Mucosa of descending colon (tissue), 3 donors: Measurements from ENCODE around the gene DNAH12. TPM values are rescaled to one million over a fixed set of nuclear protein-coding genes. Genes with fewer than 3 reads are reported as not detected.

ENCODE experiments used
- ATAC-seq: fragments of 200-7000 bp; cut with Tn5 transposase; one replicate; pipeline ENCODE4 v1.9.1; 2020; ENCODE audit warnings: mild to moderate bottlenecking, moderate library complexity
- DNase-seq, 3 donors: peaks; one replicate each; pipeline ENCODE4 v3.0.0-alpha.2; 2020
- H3K36me3 ChIP-seq: fragments of 200-600 bp; one replicate; pipeline ENCODE4 v1.8.0; 2021; ENCODE audit warnings: low read depth, mild to moderate bottlenecking
- H3K4me1 ChIP-seq: fragments of 200-600 bp; one replicate; pipeline ENCODE4 v1.8.0; 2021; ENCODE audit warnings: low read depth, mild to moderate bottlenecking
- H3K4me3 ChIP-seq: fragments of 200-600 bp; one replicate; pipeline ENCODE4 v1.8.0; 2021; ENCODE audit warnings: mild to moderate bottlenecking
- H3K9me3 ChIP-seq: fragments of 200-600 bp; one replicate; pipeline ENCODE4 v1.8.0; 2021; ENCODE audit warnings: mild to moderate bottlenecking
- CTCF ChIP-seq: fragments of 200-600 bp; IDR thresholded peaks from one replicate; pipeline ENCODE4 v1.8.0; 2022; ENCODE audit warnings: antibody characterized with exemption, mild to moderate bottlenecking
- intact Hi-C, 2 donors: fragments of 100-400 bp; cut with DNase I in 1 of 2; cut with micrococcal nuclease in 1 of 2; formaldehyde crosslinking; loops; one replicate each; pipeline versions ENCODE4 v1.11.0 to v1.11.1; 2022; cut with DNase I, micrococcal nuclease
- total RNA-seq, 3 donors: library from RNA; stranded (reverse); fragmentation: NEBNext Ultra II Directional in 2 of 3; extraction: Animal tissue kit (Norgen Biotek cat#: 25700) in 2 of 3; gene quantifications; one replicate each; pipeline versions ENCODE4 v1.2.1 to v1.2.4, GENCODE V29; 2021 to 2023
- donor health status: DM: no; HTN: no; CAD: no; lungs with moderate emphysema.
- donor health status: DM: no; HTN: no; CAD: no.
- donor health status: DM: no; HTN: yes; CAD: no.

DNAH12 gene
- total RNA-seq, 3 donors from 2014 or later, result 0.07 to 0.26 (median 0.16) TPM

GRCh38 chr3:57288403-57288802 is 255.7 kb downstream of the DNAH12 start:
- intact Hi-C loops, result no loop called here
- no peak overlapping the region for H3K4me3 ChIP-seq
- H3K9me3 ChIP-seq, result no peaks in the 10 kb centered on the region
- ATAC-seq, result no peak
- H3K4me1 ChIP-seq, result no peaks in the 10 kb centered on the region
- no peak for DNase-seq
- H3K36me3 ChIP-seq, result no peaks in the 10 kb centered on the region
- no peak for TF ChIP-seq CTCF

- no peak overlapping the region for H3K4me3 ChIP-seq
- no peaks in the 10 kb centered on the region for H3K4me1 ChIP-seq
- H3K9me3 ChIP-seq, result no peaks in the 10 kb centered on the region
- no peaks in the 10 kb centered on the region for H3K36me3 ChIP-seq
- no peak for TF ChIP-seq CTCF
- no peak for DNase-seq
- intact Hi-C loops, result no loop called here
- no peak for ATAC-seq
Measured at GRCh38 chr3:57287205-57287604, 256.9 kb downstream of the DNAH12 start.

- Histone ChIP-seq H3K4me1 (no peaks in the 10 kb centered on the region), H3K36me3 (no peaks in the 10 kb centered on the region), H3K9me3 (peaks cover 5% of the 10 kb centered on the region), H3K4me3 (no peak overlapping the region)
- intact Hi-C loops, result no loop called here
- DNase-seq (no peak), ATAC-seq (no peak)
- no peak for TF ChIP-seq CTCF
Measured at GRCh38 chr3:57283334-57283733, 260.8 kb downstream of the DNAH12 start.

GRCh38 chr3:57281715-57282114 is 262.4 kb downstream of the DNAH12 start:
- peaks cover 5% of the 10 kb centered on the region for H3K9me3 ChIP-seq

GRCh38 chr3:57279685-57280084 is 264.5 kb downstream of the DNAH12 start:
- no peaks in the 10 kb centered on the region for H3K4me1 ChIP-seq
- no peak overlapping the region for H3K4me3 ChIP-seq
- peaks cover 5% of the 10 kb centered on the region for H3K9me3 ChIP-seq
- no peaks in the 10 kb centered on the region for H3K36me3 ChIP-seq
- intact Hi-C loops, result no loop called here
- ATAC-seq, result no peak
- no peak for TF ChIP-seq CTCF
- no peak for DNase-seq

More at GRCh38 chr3:57281715-57282114, 262.4 kb downstream of the DNAH12 start:
- intact Hi-C loops, result no loop called here
- no peaks in the 10 kb centered on the region for H3K4me1 ChIP-seq
- ATAC-seq, result no peak
- H3K4me3 ChIP-seq, result no peak overlapping the region
- DNase-seq, result no peak
- no peaks in the 10 kb centered on the region for H3K36me3 ChIP-seq
- TF ChIP-seq CTCF, result no peak

- no peaks in the 10 kb centered on the region for H3K4me1 ChIP-seq
- TF ChIP-seq CTCF, result no peak
- peaks cover 5% of the 10 kb centered on the region for H3K9me3 ChIP-seq
- intact Hi-C loops, result no loop called here
- no peaks in the 10 kb centered on the region for H3K36me3 ChIP-seq
- ATAC-seq (no peak), DNase-seq (no peak)
- H3K4me3 ChIP-seq, result no peak overlapping the region
Measured at GRCh38 chr3:57278237-57278636, 265.9 kb downstream of the DNAH12 start.
